ENCODE results near the gene TMCO5A. TPM values are rescaled to one million over a fixed set of nuclear protein-coding genes. Genes with fewer than 3 reads are reported as not detected.

Gene TMCO5A
- not detected for total RNA-seq

- no peak for TF ChIP-seq CTCF (IDR thresholded peaks at IDR 0.05; ENCODE audit: low read depth)
Observed at GRCh38 chr15:37934340-37934739, at the start of gene TMCO5A. Gene TMCO5A (plus strand): TSS chr15:37934640. CDS start chr15:37936324, 1,684 bp downstream.

DNA sequence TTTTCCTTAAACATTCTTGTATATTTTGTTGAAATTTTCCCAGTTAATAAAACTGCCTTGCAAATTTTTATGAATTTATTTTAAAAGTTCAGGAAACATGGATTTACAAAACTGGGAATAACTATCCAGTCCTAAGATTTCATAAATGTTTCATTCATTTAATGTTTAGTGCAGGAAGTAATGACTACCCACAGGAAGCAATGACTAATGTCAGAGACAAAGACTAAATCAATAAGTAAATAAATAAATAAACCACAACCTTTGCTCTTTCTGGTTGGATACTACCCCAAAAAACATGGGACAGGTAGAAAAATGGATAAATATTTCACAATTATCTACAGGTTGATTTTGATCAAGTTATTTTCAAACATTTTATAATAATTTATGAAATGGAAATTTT is 48.8 kb upstream of the TMCO5A start:
- TF ChIP-seq CTCF (IDR thresholded peaks at IDR 0.05; ENCODE audit: low read depth): no peak

DNA sequence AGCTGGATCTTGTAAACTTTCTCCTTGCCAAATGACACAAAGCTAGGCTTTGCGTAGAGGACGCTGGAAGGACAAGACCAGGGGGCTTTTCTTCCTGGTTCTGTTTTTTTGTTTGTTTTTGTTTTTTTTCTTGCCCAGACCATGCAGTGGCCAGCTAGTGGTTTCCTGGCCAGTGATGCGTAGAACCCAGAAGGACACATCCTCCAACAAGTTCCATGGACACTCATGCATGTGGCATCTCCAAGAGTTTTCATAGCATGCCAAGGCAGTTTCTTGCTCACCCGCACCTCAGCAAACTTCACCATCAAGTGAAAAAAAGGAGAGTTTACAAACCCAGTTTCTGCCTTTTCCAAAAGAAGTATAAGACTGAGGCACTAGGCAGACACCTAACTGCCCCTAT is 46.1 kb upstream of the TMCO5A start:
- TF ChIP-seq CTCF (IDR thresholded peaks at IDR 0.05; ENCODE audit: low read depth): no peak

DNA sequence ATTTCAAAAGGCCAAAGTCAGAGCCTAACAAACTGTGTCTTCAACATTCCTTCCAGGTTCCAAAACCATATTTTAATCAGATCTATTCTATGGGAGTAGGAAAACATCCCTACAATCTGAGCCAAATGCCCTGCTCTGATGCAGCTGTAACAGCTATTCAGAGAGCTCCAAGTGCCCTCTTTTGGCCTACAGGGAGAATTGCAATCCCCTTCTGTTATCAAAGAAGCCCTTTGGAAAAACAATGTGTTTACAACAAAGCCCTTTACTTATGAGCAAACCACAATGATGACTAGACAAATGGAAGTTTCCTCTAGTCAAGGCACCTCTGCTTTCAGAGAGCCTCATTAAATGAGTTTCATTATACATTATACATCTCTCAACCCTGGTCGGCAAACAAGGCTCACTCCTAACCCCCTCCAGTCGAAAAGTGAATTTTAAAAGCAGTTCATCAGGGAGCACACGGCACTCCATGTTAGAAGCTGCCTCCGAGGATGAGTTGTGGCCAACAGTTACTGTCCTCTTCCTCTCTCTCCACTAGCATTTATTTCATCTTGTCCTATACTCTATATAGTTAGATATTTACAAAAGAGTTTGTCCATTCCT is 42.6 kb upstream of the TMCO5A start:
- no peak for TF ChIP-seq CTCF (IDR thresholded peaks at IDR 0.05; ENCODE audit: low read depth)

GRCh38 chr15:37893309-37893708 is 41.1 kb upstream of the TMCO5A start:
- TF ChIP-seq CTCF (IDR thresholded peaks at IDR 0.05; ENCODE audit: low read depth): no peak

DNA sequence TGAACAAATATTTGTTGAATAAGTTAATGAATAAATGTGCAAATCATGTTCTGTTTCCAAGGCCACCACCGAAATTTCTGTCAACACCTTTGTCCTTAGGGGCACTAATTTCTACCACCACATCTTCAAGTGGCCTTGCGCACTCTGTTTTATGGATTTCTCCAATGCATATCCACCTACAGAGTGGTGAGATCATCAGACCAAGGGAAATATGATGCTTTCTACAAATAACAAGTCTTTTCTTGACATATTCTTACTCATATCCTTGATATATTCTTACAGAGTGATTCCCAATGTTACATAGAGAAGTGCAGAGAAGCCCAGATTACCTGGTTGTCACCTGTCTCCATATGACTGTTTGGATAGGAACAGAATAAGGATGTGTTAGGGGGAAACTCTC is 36.1 kb upstream of the TMCO5A start:
- TF ChIP-seq CTCF (IDR thresholded peaks at IDR 0.05; ENCODE audit: low read depth): no peak

DNA sequence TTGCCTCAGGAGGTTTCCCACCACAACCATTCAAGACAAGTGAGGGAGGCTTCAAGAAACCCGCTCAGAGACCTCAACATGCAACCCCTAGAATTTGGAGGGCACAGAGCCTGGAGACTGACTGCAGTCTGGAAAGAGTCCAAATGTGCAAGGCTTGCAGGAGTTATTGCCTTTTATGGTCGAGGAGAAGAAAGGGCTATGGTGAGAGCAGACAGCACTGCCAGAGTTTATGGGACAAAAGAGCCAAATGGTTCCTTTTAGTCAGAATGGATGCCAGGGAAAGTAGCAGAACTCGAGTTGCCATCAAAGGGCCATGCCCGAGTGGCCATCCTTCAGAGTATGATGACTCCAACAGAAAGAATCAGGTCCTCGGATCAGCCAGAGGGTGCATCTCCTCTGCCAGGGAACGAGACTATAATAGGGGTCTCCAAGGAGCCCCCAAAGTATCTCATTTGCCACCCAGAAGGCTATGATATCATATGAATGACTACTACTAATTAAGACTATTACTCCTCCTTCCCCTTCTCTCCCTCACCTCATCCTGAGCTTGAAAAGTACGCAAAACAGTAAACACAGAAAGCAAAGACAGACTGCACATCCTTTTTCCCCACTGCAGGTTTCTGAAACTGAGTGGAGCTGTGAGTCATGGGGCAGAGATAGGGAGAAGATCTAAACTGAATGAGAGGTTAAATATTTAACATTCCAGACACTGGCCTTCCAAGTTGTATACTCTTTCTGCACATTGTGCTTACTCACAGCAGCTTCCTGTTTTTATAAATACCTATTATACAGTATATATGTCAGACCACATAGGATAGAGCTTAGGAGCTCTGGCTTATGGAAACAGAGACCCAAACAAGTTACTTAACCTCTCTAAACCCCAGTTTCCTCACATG is 33.9 kb upstream of the TMCO5A start:
- TF ChIP-seq CTCF (IDR thresholded peaks at IDR 0.05; ENCODE audit: low read depth): no peak
